Fibroblast of upper back skin (primary cell): ENCODE measurements around the gene GSPT1.
"Not testable (repeated sequence)": the region's sequence is repeated elsewhere in the genome, so short reads cannot be mapped to it uniquely, and the experiment has no call there.

Experiments used
- DNase-seq: peaks from one replicate; pipeline ENCODE4 v3.0.0-alpha.2; 2013

The GSPT1 gene

DNA sequence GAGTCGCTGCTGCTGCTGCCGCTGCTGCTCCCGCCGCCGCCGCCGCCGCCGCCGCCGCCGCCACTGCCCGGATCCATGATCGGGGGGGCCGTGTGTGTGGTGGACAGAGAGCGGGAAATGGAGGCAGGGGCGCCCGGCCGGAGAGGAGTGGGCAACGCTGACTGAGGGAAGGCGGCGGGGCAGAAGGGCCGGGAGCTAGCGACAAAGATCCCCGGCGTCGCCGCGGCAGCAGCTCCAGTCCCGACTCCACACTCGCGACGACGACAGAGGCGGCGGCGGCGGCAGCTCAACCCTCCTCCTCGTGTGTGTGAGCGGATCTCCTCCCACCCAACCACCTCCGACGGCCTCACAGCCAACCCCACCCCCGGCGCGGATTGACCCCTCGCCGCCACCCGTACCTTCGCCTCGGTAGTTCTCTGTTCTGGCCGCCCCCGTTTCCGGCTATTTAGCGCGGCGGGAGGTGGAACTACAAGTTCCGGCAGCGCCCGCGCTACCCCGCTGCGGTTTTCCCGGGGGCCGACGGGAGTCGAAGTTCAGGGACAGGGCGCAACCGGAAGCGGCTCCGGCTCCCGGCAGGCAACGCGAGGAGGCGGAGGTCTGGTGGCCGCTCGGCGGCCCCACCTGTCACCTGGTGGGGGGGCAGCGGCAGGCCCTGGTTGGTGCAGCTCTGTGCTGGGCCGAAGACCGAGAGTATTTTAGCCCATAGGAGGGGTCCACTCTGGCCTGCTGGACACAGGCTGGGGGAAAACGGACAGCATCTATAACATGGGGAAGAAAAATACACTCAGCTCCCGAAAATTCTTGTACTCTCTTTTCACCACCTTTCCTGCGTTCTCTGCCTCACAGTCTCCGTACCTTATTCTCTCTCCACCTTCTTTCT lies at the start of gene GSPT1:
GSPT1 (minus strand) TSS at position 313 of the 880 bp plus-strand sequence; CDS start at position 77, 236 bp downstream.
- peak; percentile 98 for DNase-seq

DNA sequence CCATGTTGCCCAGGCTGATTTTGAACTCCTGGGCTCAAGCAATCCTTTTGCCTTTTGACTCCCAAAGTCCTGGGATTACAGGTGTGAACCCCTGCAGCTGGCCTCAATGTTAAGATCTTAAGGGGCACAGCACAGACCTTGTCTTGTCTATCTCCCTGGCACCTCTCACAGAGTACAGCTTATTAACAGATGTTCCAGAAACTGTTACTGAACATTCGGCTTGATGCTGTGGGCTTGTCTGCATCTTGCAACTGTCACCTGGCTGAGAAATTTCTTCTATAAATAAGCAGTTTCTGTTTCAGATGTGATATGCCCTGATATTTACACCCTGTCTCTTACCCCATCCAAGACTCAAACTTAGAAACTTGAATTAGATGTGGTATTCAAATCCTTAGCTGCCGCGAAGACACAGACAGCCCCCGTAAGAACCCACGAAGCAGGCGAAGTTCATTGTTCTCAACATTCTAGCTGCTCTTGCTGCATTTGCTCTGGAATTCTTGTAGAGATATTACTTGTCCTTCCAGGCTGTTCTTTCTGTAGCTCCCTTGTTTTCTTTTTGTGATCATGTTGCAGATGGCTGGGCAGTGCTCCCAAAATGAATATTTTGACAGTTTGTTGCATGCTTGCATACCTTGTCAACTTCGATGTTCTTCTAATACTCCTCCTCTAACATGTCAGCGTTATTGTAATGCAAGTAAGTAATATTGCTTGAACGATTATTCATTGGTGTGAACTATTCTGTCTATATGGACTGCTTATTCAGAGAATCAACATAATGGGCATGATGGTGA lies 49.2 kb upstream of the GSPT1 start, which contains the start of gene TNFRSF17:
TNFRSF17 (plus strand) TSS at position 450 of the 791 bp plus-strand sequence; CDS start at position 565, 115 bp downstream.
- no peak for DNase-seq

DNA sequence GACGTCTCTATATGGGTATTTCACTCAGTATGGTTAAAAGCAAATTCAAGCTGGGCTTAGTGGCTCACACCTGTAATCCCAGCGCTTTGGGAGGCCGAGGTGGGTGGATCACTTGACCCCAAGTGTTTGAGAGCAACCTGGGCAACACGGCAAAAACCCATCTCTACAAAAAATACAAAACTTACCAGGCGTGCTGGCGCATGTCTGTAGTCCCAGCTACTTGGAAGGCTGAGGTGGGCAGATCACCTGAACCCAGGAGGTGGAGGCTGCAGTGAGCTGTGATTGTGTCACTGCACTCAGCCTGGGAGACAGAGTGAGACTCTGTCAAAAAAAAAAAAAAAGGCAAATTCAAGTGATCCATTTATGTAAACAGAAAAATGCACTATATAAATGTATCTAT lies 48.0 kb upstream of the GSPT1 start:
- DNase-seq, result no peak

DNA sequence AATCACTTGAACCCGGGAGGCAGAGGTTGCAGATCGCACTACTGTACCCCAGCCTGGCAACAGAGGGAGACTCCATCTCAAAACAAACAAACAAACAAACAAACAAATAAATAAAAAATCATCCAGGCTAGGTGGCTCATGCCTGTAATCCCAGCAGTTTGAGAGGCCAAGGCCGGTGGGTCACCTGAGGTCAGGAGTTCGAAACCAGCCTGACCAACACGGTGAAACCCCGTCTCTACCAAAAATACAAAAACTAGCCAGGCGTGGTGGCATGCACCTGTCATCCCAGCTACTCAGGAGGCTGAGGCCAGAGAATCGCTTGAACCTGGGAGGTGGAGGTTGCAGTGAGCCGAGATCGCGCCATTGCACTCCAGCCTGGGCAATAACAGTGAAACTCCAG lies 47.2 kb upstream of the GSPT1 start:
- DNase-seq, result not testable (repeated sequence)

DNA sequence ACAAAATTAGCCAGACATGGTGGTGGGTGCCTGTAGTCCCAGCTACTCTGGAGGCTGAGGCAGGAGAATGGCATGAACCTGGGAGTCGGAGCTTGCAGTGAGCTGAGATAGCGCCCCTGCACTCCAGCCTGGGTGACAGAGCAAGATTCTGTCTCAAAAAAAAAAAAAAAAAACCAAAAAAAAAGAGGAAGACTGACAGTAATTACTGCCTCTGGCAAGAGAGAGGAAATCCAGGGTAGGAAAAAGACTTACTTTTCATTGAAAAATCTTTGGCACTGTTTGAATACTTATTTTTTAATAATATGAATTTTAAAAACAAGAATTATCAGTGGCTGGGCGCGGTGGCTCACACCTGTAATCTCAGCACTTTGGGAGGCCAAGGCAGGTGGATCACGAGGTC lies 46.7 kb upstream of the GSPT1 start:
- not testable (repeated sequence) for DNase-seq

- peak; percentile 36 for DNase-seq
These were observed 42.0 kb upstream of the GSPT1 start for GRCh38 chr16:11957591-11958395.

- no peak for DNase-seq
These were observed 40.8 kb upstream of the GSPT1 start for GRCh38 chr16:11956558-11956957.

GRCh38 chr16:11955713-11956123 lies 40.0 kb upstream of the GSPT1 start:
- peak; percentile 98 for DNase-seq

- not testable (repeated sequence) for DNase-seq
These were observed 37.8 kb upstream of the GSPT1 start for GRCh38 chr16:11953576-11953975.

DNA sequence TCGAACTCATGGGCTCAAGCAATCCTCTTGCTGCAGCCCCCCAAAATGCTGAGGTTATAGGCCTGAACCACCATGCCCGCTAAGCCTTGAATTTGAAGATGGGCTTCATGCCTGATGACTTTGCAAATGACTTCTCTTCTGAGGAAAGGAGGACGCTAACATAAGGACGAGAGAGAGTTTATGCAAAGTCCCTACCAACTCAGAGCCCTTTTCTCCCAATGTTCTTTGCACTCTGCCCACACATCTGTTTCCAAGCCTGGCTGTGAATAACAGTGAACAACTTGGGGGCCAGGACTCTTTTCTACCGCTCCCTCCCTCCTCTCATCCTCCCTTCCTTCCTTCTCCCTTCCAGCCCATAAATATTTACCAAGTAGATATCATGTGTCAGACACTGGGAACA lies 34.6 kb upstream of the GSPT1 start:
- DNase-seq, result no peak

DNA sequence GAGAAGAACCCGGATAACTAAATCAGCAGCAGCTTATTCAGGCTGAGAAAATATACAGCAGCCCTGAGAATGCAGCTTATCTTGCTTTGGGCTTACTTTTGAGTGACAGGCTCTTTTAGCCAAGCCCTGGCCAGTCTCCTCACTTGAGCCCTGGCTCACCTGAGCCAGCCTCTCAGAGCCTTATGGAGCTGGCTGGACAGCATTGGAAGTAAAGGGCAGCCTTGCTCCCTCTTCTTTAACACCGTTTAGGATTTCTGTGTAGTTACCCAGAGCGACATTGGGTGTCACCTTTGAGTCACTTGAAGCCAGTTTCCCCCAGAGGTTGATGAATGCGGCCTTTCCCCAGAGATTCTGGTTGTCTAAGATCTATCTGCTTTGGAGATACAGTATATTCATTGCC lies 33.8 kb upstream of the GSPT1 start:
- peak; percentile 61 for DNase-seq

DNA sequence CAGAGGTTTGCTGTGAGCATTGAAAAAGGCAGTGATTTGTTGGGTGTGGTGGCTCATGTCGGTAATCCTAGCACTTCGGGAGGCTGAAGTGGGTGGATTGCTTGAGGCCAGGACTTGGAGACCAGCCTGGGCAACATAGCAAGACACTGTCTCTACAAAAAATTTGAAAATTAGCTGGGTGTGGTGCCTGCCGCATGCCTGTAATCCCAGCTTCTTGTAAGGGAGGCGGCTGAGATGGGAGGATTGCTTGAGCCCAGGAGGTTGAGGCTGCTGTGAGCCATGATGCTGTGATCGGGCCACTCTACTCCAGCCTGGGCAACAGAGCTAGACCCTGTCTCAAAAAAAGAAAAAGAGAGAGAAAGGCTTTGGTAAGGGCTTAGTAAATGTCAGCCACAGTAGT lies 33.1 kb upstream of the GSPT1 start:
- DNase-seq, result no peak

- no peak for DNase-seq
These were observed 30.7 kb upstream of the GSPT1 start for GRCh38 chr16:11946433-11946832.

GRCh38 chr16:11941945-11942344 lies 26.2 kb upstream of the GSPT1 start, which contains the start of gene NPIPB2:
Gene NPIPB2, minus strand, starts transcription at chr16:11942045. Its CDS starts 0 bp downstream, at chr16:11942045.
- DNase-seq, result not testable (repeated sequence)

DNA sequence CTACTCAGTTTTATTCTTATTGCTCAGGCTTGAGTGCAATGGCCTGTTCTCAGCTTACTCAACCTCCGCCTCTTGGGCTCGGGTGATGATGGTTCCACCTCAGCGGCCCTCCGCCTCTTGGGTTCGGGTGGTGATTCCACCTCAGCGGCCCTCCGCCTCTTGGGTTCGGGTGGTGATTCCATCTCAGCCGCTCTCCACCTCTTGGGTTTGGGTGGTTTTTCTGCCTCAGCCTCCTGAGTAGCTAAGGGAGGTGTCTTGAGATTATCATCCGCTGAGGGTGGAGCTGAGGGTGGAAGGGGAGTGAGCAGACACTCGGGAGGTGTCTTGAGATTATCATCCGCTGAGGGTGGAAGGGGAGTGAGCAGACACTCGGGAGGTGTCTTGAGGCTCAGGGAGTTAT lies 11.6 kb upstream of the GSPT1 start:
- not testable (repeated sequence) for DNase-seq

DNA sequence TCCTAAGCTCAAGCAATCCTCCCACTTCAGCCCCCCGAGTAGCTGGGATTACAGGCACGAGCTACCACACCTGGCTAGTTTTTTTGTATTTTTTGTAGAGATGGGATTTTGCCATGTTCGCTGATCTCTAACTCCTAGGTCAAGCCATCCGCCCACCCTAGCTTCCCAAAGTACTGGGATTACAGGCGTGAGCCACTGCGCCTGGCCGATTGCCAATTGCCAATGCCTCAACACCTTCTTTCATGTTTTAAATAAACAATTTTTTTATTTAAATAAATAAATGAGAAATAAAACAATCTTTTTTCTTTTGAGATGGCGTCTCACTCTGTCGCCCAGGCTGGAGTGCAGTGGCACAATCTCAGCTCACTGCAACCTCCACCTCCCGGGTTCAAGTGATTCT lies 8.3 kb upstream of the GSPT1 start:
- DNase-seq, result not testable (repeated sequence)

GRCh38 chr16:11916524-11917285 lies 949 bp upstream of the GSPT1 start:
- DNase-seq, result peak; percentile 17

DNA sequence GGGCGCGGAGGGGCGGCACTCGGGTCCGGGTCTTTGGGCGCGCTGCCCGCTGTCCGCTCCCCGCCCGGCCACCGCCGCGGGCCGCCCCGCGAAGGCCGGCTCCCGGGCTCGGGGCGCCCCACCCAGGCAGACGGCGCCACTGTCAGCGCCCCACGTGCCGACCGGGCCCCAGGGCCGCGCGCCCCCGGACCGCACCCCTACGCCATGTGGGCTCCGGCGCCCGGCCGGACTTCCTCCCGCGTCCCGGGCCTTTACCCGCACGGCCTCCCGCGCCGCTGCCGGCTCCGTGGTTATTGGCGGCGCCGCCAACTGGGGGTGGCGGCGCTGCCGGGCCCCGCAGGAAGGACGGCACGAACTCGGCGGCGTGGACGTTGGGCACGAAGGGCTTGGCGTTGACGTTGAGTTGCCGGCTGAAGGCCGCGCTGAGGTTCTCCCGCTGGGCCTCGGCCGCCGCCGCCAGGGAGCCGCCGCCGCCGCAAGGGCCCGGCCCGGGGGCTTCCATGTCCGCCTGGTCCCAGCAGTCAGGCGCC lies 577 bp downstream of the GSPT1 start:
- DNase-seq, result no peak

- peak; percentile 23 for DNase-seq
These were observed 1.3 kb downstream of the GSPT1 start for GRCh38 chr16:11914210-11915113.

DNA sequence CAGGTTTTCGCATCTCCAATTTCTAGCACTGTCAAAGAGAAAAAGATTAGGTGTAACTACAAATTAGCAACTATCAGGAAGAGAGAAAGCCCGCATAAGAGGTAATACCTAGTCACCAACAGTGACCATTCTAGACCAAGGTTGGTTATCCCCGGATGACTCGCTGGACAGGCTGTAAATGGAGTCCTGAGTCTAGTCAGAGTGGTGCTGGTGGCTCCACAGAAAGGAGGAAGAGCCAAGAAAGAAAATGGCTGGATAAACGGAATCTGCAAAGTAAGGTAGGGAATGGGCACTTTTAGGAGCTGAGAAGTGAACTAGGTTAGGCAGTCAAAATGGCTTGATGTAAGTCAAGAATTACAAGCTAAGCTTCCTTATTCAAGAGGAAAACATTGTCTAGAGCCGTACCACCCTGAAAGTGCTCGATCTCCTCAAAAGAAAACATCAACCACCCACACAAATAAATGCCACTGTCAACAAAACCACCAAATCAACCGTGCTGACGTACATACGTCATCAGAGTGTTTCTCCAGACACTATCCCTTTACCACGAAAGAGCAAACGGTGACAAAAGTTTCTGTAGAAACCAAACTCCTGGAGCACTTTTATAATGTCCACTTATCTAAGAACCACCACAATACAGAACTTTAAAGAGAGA lies 2.2 kb downstream of the GSPT1 start:
- DNase-seq, result no peak
